Spleen (tissue), 11 donors: Measurements from ENCODE around the gene RPL3. TPM values are rescaled to one million over a fixed set of nuclear protein-coding genes. Genes with fewer than 3 reads are reported as not detected.

Experiments
- DNase-seq: peaks from one replicate; pipeline ENCODE4 v3.0.0-alpha.2; 2020
- H3K27ac ChIP-seq, 8 donors: fragments of 200-600 bp; sonication (generic) in 7 of 8; 1 replicate in 4 of 8; 2 replicates in 4 of 8; pipeline versions ENCODE4 v1.5.0 to v1.8.0; 2016 to 2021; ENCODE audit warnings: inconsistent platforms in 4 of 8, mild to moderate bottlenecking in 4 of 8, moderate library complexity in 1 of 8
- H3K27me3 ChIP-seq, 7 donors: fragments of 200-600 bp; sonication (generic) in 6 of 7; replicated peaks in 1 of 7; 1 replicate in 4 of 7; 2 replicates in 3 of 7; pipeline versions ENCODE4 v1.5.0 to v1.8.0; 2016 to 2021; ENCODE audit warnings: inconsistent platforms in 3 of 7, mild to moderate bottlenecking in 1 of 7
- H3K36me3 ChIP-seq, 6 donors: fragments of 200-600 bp; sonication (generic) in 5 of 6; 1 replicate in 4 of 6; 2 replicates in 2 of 6; pipeline versions ENCODE4 v1.5.0 to v1.8.0; 2016 to 2021; ENCODE audit warnings: inconsistent platforms in 2 of 6
- H3K4me1 ChIP-seq, 6 donors: fragments of 200-600 bp; sonication (generic) in 5 of 6; 1 replicate in 3 of 6; 2 replicates in 3 of 6; pipeline versions ENCODE4 v1.5.0 to v1.8.0; 2016 to 2021; ENCODE audit warnings: inconsistent platforms in 3 of 6
- H3K4me3 ChIP-seq, 8 donors: fragments of 200-600 bp; sonication (generic) in 7 of 8; 1 replicate in 4 of 8; 2 replicates in 4 of 8; pipeline versions ENCODE4 v1.5.0 to v1.8.0; 2016 to 2021; ENCODE audit warnings: inconsistent platforms in 4 of 8, mild to moderate bottlenecking in 4 of 8, moderate library complexity in 2 of 8
- H3K9me3 ChIP-seq, 8 donors: fragments of 200-600 bp; sonication (generic) in 7 of 8; 1 replicate in 4 of 8; 2 replicates in 4 of 8; pipeline versions ENCODE4 v1.5.0 to v1.8.0; 2016 to 2021; ENCODE audit warnings: inconsistent platforms in 4 of 8
- POLR2A ChIP-seq, 3 donors: fragments of 450-650 bp; IDR thresholded peaks; one replicate each; pipeline ENCODE4 v1.5.1; 2017; ENCODE audit warnings: antibody characterized with exemption in 3 of 3, mild to moderate bottlenecking in 1 of 3
- POLR2AphosphoS5 ChIP-seq, 3 donors: sonication (generic); formaldehyde crosslinking; IDR thresholded peaks; one replicate each; pipeline ENCODE4 v1.5.1; 2017; ENCODE audit warnings: antibody characterized with exemption in 3 of 3
- WGBS, 5 donors: extraction: QIAGEN DNeasy Blood & Tissue Kit in 3 of 5; methylation state at CpG; one replicate each; pipeline versions ENCODE4 v1.1.5 to v1.1.7; 2013 to 2018; 5-methylcytosine and 5-hydroxymethylcytosine counted together
- intact Hi-C: fragments of 100-400 bp; cut with DNase I; formaldehyde crosslinking; loops from one replicate; pipeline ENCODE4 v1.15.0; 2023; ENCODE audit warnings: low total_unique reads
- polyA plus RNA-seq, 3 donors: library from polyadenylated mRNA; stranded (reverse); fragments of 200-250 nt; gene quantifications; one replicate each; pipeline ENCODE4 v1.2.1, GENCODE V29; 2013
- total RNA-seq, 7 donors: library from RNA; depleted of rRNA in 3 of 7; stranded (reverse); fragments of >200 nt in 3 of 7; fragmentation: NEBNext Ultra II Directional in 4 of 7; extraction: Animal tissue kit (Norgen Biotek cat#: 25700) in 4 of 7; gene quantifications; one replicate each; pipeline versions ENCODE4 v1.1.0 to v1.2.1, GENCODE V29; 2016 to 2021
- TF ChIP-seq, protein P1 (sequence below), 11 experiments: fragments of 200-600 bp in 7 of 11; fragments of 450-650 bp in 4 of 11; sonication (generic) in 4 of 11; IDR thresholded peaks in 8 of 11; conservative IDR thresholded peaks in 3 of 11; 1 replicate in 7 of 11; 2 replicates in 4 of 11; pipeline versions ENCODE4 v1.4.0 to v1.8.0; 2016 to 2021; ENCODE audit warnings: antibody characterized with exemption in 11 of 11, inconsistent platforms in 4 of 11, mild to moderate bottlenecking in 1 of 11
- donor health status: healthy with polysubstance abuse.
- donor health status: DM: no; HTN: no; CAD: no; lungs with moderate emphysema.
- donor health status: DM: no; HTN: no; CAD: no.
- donor health status: Bipolar disorder and iron deficiency.
- donor health status: healthy.
- donor health status: DM: no; HTN: no; CAD: no.
- donor health status: DM: yes; HTN: yes; CAD: no.

RPL3 gene
- total and polyA plus RNA-seq, 10 donors = 1,607 to 6,240 (median 1,995) TPM

DNA sequence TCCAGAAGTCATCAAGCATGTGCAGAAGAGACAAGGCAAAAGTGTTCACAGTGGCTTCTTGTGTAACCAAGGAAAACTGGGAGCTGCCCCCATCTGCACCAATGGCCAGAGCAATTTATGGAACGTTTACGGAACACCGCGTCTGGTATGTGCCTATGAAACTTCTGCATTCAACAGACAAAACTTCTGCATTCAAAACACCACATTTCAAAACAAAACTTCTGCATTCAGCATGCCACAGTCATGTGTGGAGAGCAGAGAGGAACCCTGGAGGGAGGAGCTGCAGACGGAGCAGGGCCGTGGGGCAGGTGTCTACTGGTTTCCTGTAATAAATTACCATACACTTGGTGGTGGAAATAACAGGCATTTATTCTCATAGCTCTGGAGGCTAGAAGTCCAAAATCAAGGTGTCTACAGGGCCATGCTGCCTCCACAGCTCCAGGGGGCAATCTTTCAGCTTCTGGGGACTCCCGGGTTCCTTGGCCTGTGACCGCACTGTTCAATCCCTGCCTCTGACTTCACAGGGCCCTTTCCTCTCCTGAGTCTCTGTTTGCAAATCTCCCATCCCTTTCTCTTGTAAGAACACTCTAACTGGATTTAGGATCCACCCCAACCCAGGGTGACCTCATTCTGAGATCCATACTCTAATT, 32.2 kb downstream of the RPL3 start:
- WGBS, 5 donors = 19 to 29% (median 22%) methylated on average over 8 of the region's 8 CpGs
- H3K9me3 ChIP-seq = peaks cover 0 to 9% (median 7%) of the 10 kb centered on the region in 8 donors
- TF ChIP-seq, protein P1, sequence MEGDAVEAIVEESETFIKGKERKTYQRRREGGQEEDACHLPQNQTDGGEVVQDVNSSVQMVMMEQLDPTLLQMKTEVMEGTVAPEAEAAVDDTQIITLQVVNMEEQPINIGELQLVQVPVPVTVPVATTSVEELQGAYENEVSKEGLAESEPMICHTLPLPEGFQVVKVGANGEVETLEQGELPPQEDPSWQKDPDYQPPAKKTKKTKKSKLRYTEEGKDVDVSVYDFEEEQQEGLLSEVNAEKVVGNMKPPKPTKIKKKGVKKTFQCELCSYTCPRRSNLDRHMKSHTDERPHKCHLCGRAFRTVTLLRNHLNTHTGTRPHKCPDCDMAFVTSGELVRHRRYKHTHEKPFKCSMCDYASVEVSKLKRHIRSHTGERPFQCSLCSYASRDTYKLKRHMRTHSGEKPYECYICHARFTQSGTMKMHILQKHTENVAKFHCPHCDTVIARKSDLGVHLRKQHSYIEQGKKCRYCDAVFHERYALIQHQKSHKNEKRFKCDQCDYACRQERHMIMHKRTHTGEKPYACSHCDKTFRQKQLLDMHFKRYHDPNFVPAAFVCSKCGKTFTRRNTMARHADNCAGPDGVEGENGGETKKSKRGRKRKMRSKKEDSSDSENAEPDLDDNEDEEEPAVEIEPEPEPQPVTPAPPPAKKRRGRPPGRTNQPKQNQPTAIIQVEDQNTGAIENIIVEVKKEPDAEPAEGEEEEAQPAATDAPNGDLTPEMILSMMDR (IDR thresholded peaks at IDR 0.05 in 8 of 11, conservative IDR thresholded peaks at IDR 0.05 in 3 of 11) = no peak
- peak in 2 of 3 donors; percentile 8 to 19 for TF ChIP-seq POLR2AphosphoS5 (IDR thresholded peaks at IDR 0.05)
- peak; percentile 87 for DNase-seq
- intact Hi-C loops = no loop called here
- no peaks in the 10 kb centered on the region for H3K27me3 ChIP-seq
- peaks cover 30 to 69% (median 49%) of the 10 kb centered on the region in 6 donors for H3K4me1 ChIP-seq
- H3K27ac ChIP-seq = peak overlapping the region in 6 of 8 donors; percentile 24 to 77 (median 66)
- H3K36me3 ChIP-seq = no peaks in the 10 kb centered on the region
- peak overlapping the region in 1 of 8 donors; percentile 8 for H3K4me3 ChIP-seq

DNA sequence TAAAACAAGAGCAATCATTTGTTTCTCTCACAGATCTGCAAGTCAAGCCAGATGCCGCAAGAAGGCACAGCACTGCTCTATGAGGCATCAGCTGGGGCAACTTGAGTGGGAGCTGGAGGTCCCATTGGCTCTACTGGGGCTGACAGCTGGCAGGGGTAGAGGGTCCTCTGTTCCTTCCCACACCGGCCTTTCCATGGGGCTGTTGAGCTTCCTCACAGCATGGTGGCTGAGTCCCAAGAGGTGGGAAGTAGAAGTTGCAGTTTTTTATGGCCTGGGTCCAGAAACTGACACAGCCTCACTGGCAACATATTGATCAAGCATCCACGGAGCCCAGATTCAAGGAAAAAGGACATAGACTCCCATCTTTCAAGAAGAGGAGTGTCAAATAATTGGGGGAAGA, 34.4 kb downstream of the RPL3 start:
- no peak for DNase-seq
- H3K27ac ChIP-seq = no peak overlapping the region
- 88 to 95% (median 93%) methylated on average over 3 of the region's 3 CpGs for WGBS, 5 donors
- intact Hi-C loops = no loop called here
- H3K4me3 ChIP-seq = no peak overlapping the region
- H3K4me1 ChIP-seq = peaks cover 29 to 62% (median 49%) of the 10 kb centered on the region in 6 donors
- no peaks in the 10 kb centered on the region for H3K27me3 ChIP-seq
- no peaks in the 10 kb centered on the region for H3K36me3 ChIP-seq
- peaks cover 0 to 9% (median 7%) of the 10 kb centered on the region in 8 donors for H3K9me3 ChIP-seq
- TF ChIP-seq, protein P1 (IDR thresholded peaks at IDR 0.05 in 8 of 11, conservative IDR thresholded peaks at IDR 0.05 in 3 of 11) = no peak
- TF ChIP-seq POLR2A (IDR thresholded peaks at IDR 0.05) (no peak), POLR2AphosphoS5 (IDR thresholded peaks at IDR 0.05) (no peak)

DNA sequence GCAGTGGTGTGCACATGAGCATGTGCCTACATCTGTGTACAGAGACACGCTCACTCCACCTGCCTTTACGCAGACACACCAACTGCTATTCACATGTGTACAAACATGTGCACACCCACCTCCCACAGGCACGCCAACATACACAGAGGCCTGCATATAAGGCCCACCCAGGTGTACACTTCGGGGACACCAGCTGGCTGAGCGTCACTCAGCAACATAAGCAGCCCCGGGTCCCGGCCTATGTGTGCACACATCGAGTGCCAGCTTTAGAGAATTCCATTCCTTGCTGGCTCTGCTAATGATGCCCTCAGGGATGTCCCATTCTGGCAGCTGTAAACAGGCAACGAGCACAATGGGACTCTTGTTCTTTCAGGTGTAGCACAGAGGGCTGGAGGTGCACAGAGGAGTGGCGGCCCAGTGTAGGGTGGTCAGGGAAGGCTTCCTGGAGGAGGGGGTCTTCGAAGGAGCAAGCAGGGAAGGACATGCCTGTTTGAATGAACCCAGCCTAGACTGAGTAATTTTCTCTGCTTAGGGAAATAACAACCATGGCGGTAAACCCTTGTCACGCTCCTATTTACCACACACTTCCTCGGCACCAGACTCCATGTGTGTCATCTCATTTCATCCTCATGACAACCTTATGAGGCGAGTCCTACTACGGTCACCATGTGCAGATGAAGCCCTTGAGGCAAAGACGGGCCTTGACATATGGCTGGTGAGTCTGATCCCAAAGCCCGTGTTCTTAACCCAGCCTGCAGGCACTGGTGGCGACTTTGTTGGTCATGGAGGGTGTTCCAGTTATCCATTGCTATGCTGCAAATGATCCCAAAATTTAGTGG, 35.1 kb downstream of the RPL3 start:
- intact Hi-C loops = no loop called here
- peaks cover 29 to 62% (median 49%) of the 10 kb centered on the region in 6 donors for H3K4me1 ChIP-seq
- peak overlapping the region in 5 of 8 donors; percentile 70 to 80 (median 77) for H3K27ac ChIP-seq
- no peaks in the 10 kb centered on the region for H3K36me3 ChIP-seq
- peaks cover 0 to 9% (median 7%) of the 10 kb centered on the region in 8 donors for H3K9me3 ChIP-seq
- 90 to 97% (median 91%) methylated on average over 18 to 19 of the region's 19 CpGs for WGBS, 5 donors
- TF ChIP-seq POLR2AphosphoS5 (IDR thresholded peaks at IDR 0.05) = no peak
- no peak for TF ChIP-seq POLR2A (IDR thresholded peaks at IDR 0.05)
- TF ChIP-seq, protein P1 (IDR thresholded peaks at IDR 0.05 in 8 of 11, conservative IDR thresholded peaks at IDR 0.05 in 3 of 11) = no peak
- H3K27me3 ChIP-seq = peaks cover 0 to 4% (median 0%) of the 10 kb centered on the region in 7 donors
- DNase-seq = no peak
- H3K4me3 ChIP-seq = no peak overlapping the region
